ENCODE results near the gene C1QTNF12.

- TF ChIP-seq, protein P1, sequence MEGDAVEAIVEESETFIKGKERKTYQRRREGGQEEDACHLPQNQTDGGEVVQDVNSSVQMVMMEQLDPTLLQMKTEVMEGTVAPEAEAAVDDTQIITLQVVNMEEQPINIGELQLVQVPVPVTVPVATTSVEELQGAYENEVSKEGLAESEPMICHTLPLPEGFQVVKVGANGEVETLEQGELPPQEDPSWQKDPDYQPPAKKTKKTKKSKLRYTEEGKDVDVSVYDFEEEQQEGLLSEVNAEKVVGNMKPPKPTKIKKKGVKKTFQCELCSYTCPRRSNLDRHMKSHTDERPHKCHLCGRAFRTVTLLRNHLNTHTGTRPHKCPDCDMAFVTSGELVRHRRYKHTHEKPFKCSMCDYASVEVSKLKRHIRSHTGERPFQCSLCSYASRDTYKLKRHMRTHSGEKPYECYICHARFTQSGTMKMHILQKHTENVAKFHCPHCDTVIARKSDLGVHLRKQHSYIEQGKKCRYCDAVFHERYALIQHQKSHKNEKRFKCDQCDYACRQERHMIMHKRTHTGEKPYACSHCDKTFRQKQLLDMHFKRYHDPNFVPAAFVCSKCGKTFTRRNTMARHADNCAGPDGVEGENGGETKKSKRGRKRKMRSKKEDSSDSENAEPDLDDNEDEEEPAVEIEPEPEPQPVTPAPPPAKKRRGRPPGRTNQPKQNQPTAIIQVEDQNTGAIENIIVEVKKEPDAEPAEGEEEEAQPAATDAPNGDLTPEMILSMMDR (IDR thresholded peaks at IDR 0.05) = no peak
- TF ChIP-seq POLR2A (IDR thresholded peaks at IDR 0.05) (no peak), EP300 (IDR thresholded peaks at IDR 0.05) (no peak), POLR2AphosphoS5 (IDR thresholded peaks at IDR 0.05) (no peak)
These were observed 32.5 kb upstream of the C1QTNF12 start for GRCh38 chr1:1279028-1279427.

All from sigmoid colon (tissue), 4 donors.